Small intestine (tissue), 7 donors: ENCODE data around the gene PWWP2B. TPM values are rescaled to one million over a fixed set of nuclear protein-coding genes. Genes with fewer than 3 reads are reported as not detected.

Source experiments
- DNase-seq, 2 donors: peaks; one replicate each; pipeline versions ENCODE4 v3.0.0 to v3.0.0-alpha.2; 2013
- FAIRE-seq: peaks from 2 replicates; lab custom pipeline; 2012; peaks lifted over from hg19 to GRCh38; lab: Jason Lieb, UNC
- H3K27ac ChIP-seq, 3 donors: one replicate each; pipeline ENCODE4 v1.5.1; 2013; ENCODE audit warnings: low read length in 2 of 3, mild to moderate bottlenecking in 2 of 3, control low read depth in 1 of 3, inconsistent platforms in 1 of 3, low read depth in 1 of 3, moderate library complexity in 1 of 3
- H3K27me3 ChIP-seq, 3 donors: one replicate each; pipeline ENCODE4 v1.6.1; 2013; ENCODE audit warnings: low read length in 3 of 3, inconsistent platforms in 1 of 3; ENCODE audit not compliant: control insufficient read depth in 3 of 3, insufficient read depth in 3 of 3
- H3K36me3 ChIP-seq, 3 donors: one replicate each; pipeline ENCODE4 v1.6.1; 2013; ENCODE audit warnings: low read length in 3 of 3, inconsistent platforms in 1 of 3, low read depth in 1 of 3, mild to moderate bottlenecking in 1 of 3, moderate library complexity in 1 of 3; ENCODE audit not compliant: control insufficient read depth in 3 of 3, insufficient read depth in 2 of 3
- H3K4me1 ChIP-seq, 3 donors: one replicate each; pipeline ENCODE4 v1.6.1; 2013; ENCODE audit warnings: low read length in 2 of 3, inconsistent platforms in 1 of 3, low read depth in 1 of 3, mild to moderate bottlenecking in 1 of 3, moderate library complexity in 1 of 3; ENCODE audit not compliant: control insufficient read depth in 3 of 3, insufficient read depth in 2 of 3
- H3K4me3 ChIP-seq, 3 donors: one replicate each; pipeline ENCODE4 v1.5.1; 2013; ENCODE audit warnings: low read length in 3 of 3, control low read depth in 1 of 3, inconsistent platforms in 1 of 3, low read depth in 1 of 3, mild to moderate bottlenecking in 1 of 3, moderate library complexity in 1 of 3
- H3K9me3 ChIP-seq, 2 donors: one replicate each; pipeline ENCODE4 v1.6.1; 2013; ENCODE audit warnings: low read depth in 1 of 2, low read length in 1 of 2; ENCODE audit not compliant: control insufficient read depth in 2 of 2, insufficient read depth in 1 of 2
- WGBS, 3 donors: extraction: QIAGEN DNeasy Blood & Tissue Kit; methylation state at CpG; one replicate each; pipeline ENCODE4 v1.1.7; 2013; 5-methylcytosine and 5-hydroxymethylcytosine counted together
- polyA plus RNA-seq, 4 donors: library from polyadenylated mRNA; stranded (reverse) in 3 of 4; unstranded in 1 of 4; fragments of 200-250 nt in 3 of 4; fragments of 120-200 nt in 1 of 4; gene quantifications; one replicate each; pipeline versions ENCODE4 v1.2.1 to v1.2.3, GENCODE V29; 2013
- donor health status: healthy with polysubstance abuse.
- donor health status: control.
- donor health status: control.
- donor health status: Bipolar disorder and iron deficiency.
- donor health status: healthy.

Gene PWWP2B
- polyA plus RNA-seq, 4 donors, result 7.0 to 34.6 (median 11.9) TPM

- no peak overlapping the region for H3K4me3 ChIP-seq
- DNase-seq, result no peak
- no peak for FAIRE-seq
- H3K27me3 ChIP-seq, result no peaks in the 10 kb centered on the region
- no peak overlapping the region for H3K27ac ChIP-seq
- H3K9me3 ChIP-seq, result no peaks in the 10 kb centered on the region
- H3K4me1 ChIP-seq, result no peaks in the 10 kb centered on the region
- H3K36me3 ChIP-seq, result peaks cover 0 to 45% (median 0%) of the 10 kb centered on the region in 3 donors
- WGBS, 3 donors, result 94 to 95% (median 95%) methylated on average over 8 of the region's 8 CpGs
Observed at GRCh38 chr10:132366006-132366405, 31.0 kb upstream of the PWWP2B start.

GRCh38 chr10:132366499-132366898 is 30.5 kb upstream of the PWWP2B start:
- Histone ChIP-seq H3K4me3 (no peak overlapping the region), H3K27me3 (no peaks in the 10 kb centered on the region), H3K36me3 (peaks cover 0 to 42% (median 0%) of the 10 kb centered on the region in 3 donors), H3K4me1 (no peaks in the 10 kb centered on the region), H3K27ac (no peak overlapping the region), H3K9me3 (no peaks in the 10 kb centered on the region)
- DNase-seq (no peak), FAIRE-seq (no peak)
- 83 to 87% (median 84%) methylated on average over 9 of the region's 9 CpGs for WGBS, 3 donors

- H3K27ac ChIP-seq, result no peak overlapping the region
- FAIRE-seq, result no peak
- whole genome bisulfite sequencing, 3 donors, result 77 to 95% (median 82%) methylated on average over 4 of the region's 4 CpGs
- H3K27me3 ChIP-seq, result no peaks in the 10 kb centered on the region
- peaks cover 0 to 3% of the 10 kb centered on the region in 2 donors for H3K9me3 ChIP-seq
- H3K36me3 ChIP-seq, result peaks cover 0 to 34% (median 0%) of the 10 kb centered on the region in 3 donors
- no peak overlapping the region for H3K4me3 ChIP-seq
- DNase-seq, result no peak
- no peaks in the 10 kb centered on the region for H3K4me1 ChIP-seq
Observed at GRCh38 chr10:132368391-132368790, 28.6 kb upstream of the PWWP2B start.

GRCh38 chr10:132368881-132369635 is 27.9 kb upstream of the PWWP2B start:
- no peak for DNase-seq
- no peaks in the 10 kb centered on the region for H3K27me3 ChIP-seq
- WGBS, 3 donors, result 81 to 84% (median 81%) methylated on average over 9 of the region's 9 CpGs

DNA sequence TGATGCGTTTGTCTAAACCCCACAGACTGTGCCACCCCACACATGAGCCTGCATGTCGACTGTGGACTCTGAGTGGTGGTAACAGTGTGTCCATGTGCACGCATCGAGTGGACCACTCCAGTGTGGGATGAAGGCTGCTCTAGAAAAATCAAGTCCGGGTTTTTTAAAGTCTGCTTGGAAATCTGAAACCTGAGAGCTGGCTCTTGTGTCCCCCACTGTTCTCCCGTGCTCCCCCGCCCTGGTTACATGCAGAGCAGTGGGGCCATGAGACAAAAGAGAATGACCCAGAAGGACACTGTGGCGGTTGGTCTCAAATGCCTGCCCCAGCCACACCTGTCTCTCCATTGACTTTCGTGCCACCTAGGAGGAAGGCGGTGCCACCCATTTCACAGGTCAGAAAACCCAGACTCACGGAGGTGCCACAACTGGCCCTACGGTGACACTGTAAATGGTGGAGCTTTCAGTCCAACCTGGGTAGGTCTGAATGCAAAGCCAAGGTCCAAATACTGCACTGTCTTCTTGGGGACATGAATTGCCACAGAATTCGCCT is 27.3 kb upstream of the PWWP2B start:
- no peak overlapping the region for H3K27ac ChIP-seq
- no peak overlapping the region for H3K4me3 ChIP-seq
- DNase-seq (no peak), FAIRE-seq (no peak)
- H3K4me1 ChIP-seq, result no peaks in the 10 kb centered on the region
- H3K36me3 ChIP-seq, result peaks cover 0 to 26% (median 0%) of the 10 kb centered on the region in 3 donors
- 92 to 94% (median 92%) methylated on average over 13 of the region's 13 CpGs for WGBS, 3 donors
- peaks cover 0 to 3% of the 10 kb centered on the region in 2 donors for H3K9me3 ChIP-seq
- H3K27me3 ChIP-seq, result no peaks in the 10 kb centered on the region

More at GRCh38 chr10:132368881-132369635, 27.9 kb upstream of the PWWP2B start:
- no peak overlapping the region for H3K4me3 ChIP-seq
- no peaks in the 10 kb centered on the region for H3K4me1 ChIP-seq
- peaks cover 0 to 32% (median 0%) of the 10 kb centered on the region in 3 donors for H3K36me3 ChIP-seq
- H3K27ac ChIP-seq, result no peak overlapping the region
- peaks cover 0 to 3% of the 10 kb centered on the region in 2 donors for H3K9me3 ChIP-seq
- no peak for FAIRE-seq

- H3K27me3 ChIP-seq, result no peaks in the 10 kb centered on the region
Observed at GRCh38 chr10:132370426-132371340, 26.3 kb upstream of the PWWP2B start.

GRCh38 chr10:132371641-132372081 is 25.3 kb upstream of the PWWP2B start:
- H3K27ac ChIP-seq, result no peak overlapping the region
- peaks cover 0 to 3% of the 10 kb centered on the region in 2 donors for H3K9me3 ChIP-seq
- FAIRE-seq (no peak), DNase-seq (no peak)
- peaks cover 0 to 12% (median 0%) of the 10 kb centered on the region in 3 donors for H3K36me3 ChIP-seq
- 74 to 85% (median 76%) methylated on average over 9 of the region's 9 CpGs for WGBS, 3 donors
- H3K27me3 ChIP-seq, result no peaks in the 10 kb centered on the region
- no peaks in the 10 kb centered on the region for H3K4me1 ChIP-seq
- no peak overlapping the region for H3K4me3 ChIP-seq

More at GRCh38 chr10:132370426-132371340, 26.3 kb upstream of the PWWP2B start:
- no peaks in the 10 kb centered on the region for H3K4me1 ChIP-seq
- H3K4me3 ChIP-seq, result no peak overlapping the region
- H3K27ac ChIP-seq, result no peak overlapping the region
- no peak for FAIRE-seq
- peaks cover 0 to 3% of the 10 kb centered on the region in 2 donors for H3K9me3 ChIP-seq
- peaks cover 0 to 22% (median 0%) of the 10 kb centered on the region in 3 donors for H3K36me3 ChIP-seq
- no peak for DNase-seq
- WGBS, 3 donors, result 95 to 97% (median 96%) methylated on average over 30 to 31 of the region's 31 CpGs
